PC-9 (cell line): ENCODE results near the gene ANKRD34B. TPM values are rescaled to one million over a fixed set of nuclear protein-coding genes. Genes with fewer than 3 reads are reported as not detected.

Experiments
- BruUV-seq: library from RNA; stranded (reverse); fragments of 400-500 nt; replicated peaks from 2 replicates; lab custom pipeline; 2021; lab: Mats Ljungman, UMichigan
- CTCF ChIA-PET: fragments of 300-600 bp; sonication (Branson Sonifier 250); formaldehyde crosslinking; loops from one replicate; lab custom pipeline; 2022; ENCODE audit warnings: antibody characterized with exemption; lab: Charles Lee
- POLR2A ChIA-PET: fragments of 300-600 bp; sonication (Branson Sonifier 250); formaldehyde crosslinking; loops from one replicate; lab custom pipeline; 2022; ENCODE audit warnings: antibody characterized with exemption; ENCODE audit not compliant: unreplicated experiment; lab: Charles Lee
- DNase-seq, 2 experiments: peaks; one replicate each; pipeline versions ENCODE4 v3.0.0 to v3.0.0-alpha.2; 2015 to 2022; ENCODE audit warnings: mixed read lengths in 1 of 2
- H2AFZ ChIP-seq: fragments of 200-600 bp; sonication (generic); 2 replicates; pipeline ENCODE4 v1.8.1; 2017; ENCODE audit warnings: antibody characterized with exemption
- H3F3A ChIP-seq: fragments of 200-600 bp; sonication (generic); 2 replicates; pipeline ENCODE4 v1.8.1; 2017; ENCODE audit warnings: antibody characterized with exemption, mild to moderate bottlenecking, low read depth; ENCODE audit not compliant: insufficient read depth
- H3K27ac ChIP-seq: fragments of 200-600 bp; sonication (generic); 2 replicates; pipeline ENCODE4 v1.6.1; 2016; ENCODE audit warnings: mixed run types
- H3K27me3 ChIP-seq: fragments of 200-600 bp; sonication (generic); 2 replicates; pipeline ENCODE4 v1.6.1; 2016; ENCODE audit warnings: low read depth, mixed run types; ENCODE audit not compliant: insufficient read depth
- H3K36me3 ChIP-seq: fragments of 200-600 bp; sonication (generic); 2 replicates; pipeline ENCODE4 v1.6.1; 2016; ENCODE audit warnings: low read depth, mixed run types
- H3K4me1 ChIP-seq: fragments of 200-600 bp; sonication (generic); replicated peaks from 2 replicates; pipeline ENCODE4 v1.6.1; 2016; ENCODE audit warnings: mixed run types; ENCODE audit not compliant: insufficient read depth
- H3K4me2 ChIP-seq: fragments of 200-600 bp; sonication (generic); 2 replicates; pipeline ENCODE4 v1.6.1; 2017; ENCODE audit warnings: mixed run types
- H3K4me3 ChIP-seq: fragments of 200-600 bp; sonication (generic); 2 replicates; pipeline ENCODE4 v1.6.1; 2016; ENCODE audit warnings: mixed run types
- H3K79me2 ChIP-seq: fragments of 200-600 bp; sonication (generic); 2 replicates; pipeline ENCODE4 v1.6.1; 2017; ENCODE audit warnings: low read depth, mixed run types
- H3K9me2 ChIP-seq: fragments of 200-600 bp; sonication (generic); 2 replicates; pipeline ENCODE4 v1.8.1; 2017; ENCODE audit warnings: mild to moderate bottlenecking; ENCODE audit not compliant: insufficient read depth
- H3K9me3 ChIP-seq: fragments of 200-600 bp; sonication (generic); 2 replicates; pipeline ENCODE4 v1.8.1; 2016; ENCODE audit warnings: low read depth; ENCODE audit not compliant: insufficient read depth
- H4K20me1 ChIP-seq: fragments of 200-600 bp; sonication (generic); 2 replicates; pipeline ENCODE4 v1.8.1; 2017; ENCODE audit not compliant: insufficient read depth
- EZH2 ChIP-seq: fragments of 200-600 bp; sonication (generic); IDR thresholded peaks from 2 replicates; pipeline ENCODE4 v1.8.0; 2017; ENCODE audit warnings: antibody characterized with exemption, low read depth
- intact Hi-C: fragments of 100-400 bp; cut with micrococcal nuclease; formaldehyde crosslinking; loops from one replicate; pipeline ENCODE4 v1.10.0; 2022; ENCODE audit not compliant: unreplicated experiment
- total RNA-seq: library from RNA; stranded (reverse); gene quantifications from 2 replicates; pipeline ENCODE4 v1.2.3, GENCODE V29; 2021
- TF ChIP-seq, protein P1 (sequence below): fragments of 200-600 bp; sonication (generic); conservative IDR thresholded peaks from 2 replicates; pipeline ENCODE4 v1.6.1; 2017; ENCODE audit warnings: mixed run types, antibody characterized with exemption, mild to moderate bottlenecking, moderate library complexity

ANKRD34B gene
- total RNA-seq, 1 experiment from 2014 or later, result 0.26 TPM

DNA sequence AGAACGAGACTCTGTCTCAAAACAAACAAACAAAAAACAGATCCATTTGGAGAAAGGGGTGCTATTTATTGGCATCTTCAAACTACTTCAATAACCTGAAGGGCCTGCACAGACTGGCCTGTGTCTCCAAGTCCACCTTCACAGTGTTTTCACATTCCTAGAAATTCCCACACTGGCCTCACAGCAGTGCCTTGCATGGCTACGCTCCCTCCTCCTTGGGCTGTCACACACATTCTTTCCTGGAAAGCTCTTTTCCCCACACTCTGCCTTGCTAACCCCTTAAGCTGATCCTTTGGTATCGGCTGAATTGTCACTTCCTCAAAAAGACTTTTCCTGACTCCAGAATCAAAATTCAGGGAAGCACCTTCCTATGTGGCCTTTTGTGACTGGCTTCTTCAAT is 62.4 kb downstream of the ANKRD34B start:
- no peaks in the 10 kb centered on the region for H3K36me3 ChIP-seq
- TF ChIP-seq EZH2, result no peak
- TF ChIP-seq, protein P1, sequence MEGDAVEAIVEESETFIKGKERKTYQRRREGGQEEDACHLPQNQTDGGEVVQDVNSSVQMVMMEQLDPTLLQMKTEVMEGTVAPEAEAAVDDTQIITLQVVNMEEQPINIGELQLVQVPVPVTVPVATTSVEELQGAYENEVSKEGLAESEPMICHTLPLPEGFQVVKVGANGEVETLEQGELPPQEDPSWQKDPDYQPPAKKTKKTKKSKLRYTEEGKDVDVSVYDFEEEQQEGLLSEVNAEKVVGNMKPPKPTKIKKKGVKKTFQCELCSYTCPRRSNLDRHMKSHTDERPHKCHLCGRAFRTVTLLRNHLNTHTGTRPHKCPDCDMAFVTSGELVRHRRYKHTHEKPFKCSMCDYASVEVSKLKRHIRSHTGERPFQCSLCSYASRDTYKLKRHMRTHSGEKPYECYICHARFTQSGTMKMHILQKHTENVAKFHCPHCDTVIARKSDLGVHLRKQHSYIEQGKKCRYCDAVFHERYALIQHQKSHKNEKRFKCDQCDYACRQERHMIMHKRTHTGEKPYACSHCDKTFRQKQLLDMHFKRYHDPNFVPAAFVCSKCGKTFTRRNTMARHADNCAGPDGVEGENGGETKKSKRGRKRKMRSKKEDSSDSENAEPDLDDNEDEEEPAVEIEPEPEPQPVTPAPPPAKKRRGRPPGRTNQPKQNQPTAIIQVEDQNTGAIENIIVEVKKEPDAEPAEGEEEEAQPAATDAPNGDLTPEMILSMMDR, result no peak
- no peaks in the 10 kb centered on the region for H4K20me1 ChIP-seq
- H3F3A ChIP-seq, result 0 out of 2 replicates have a peak, but pooled peaks cover 3% of the 10 kb centered on the region
- no peak for DNase-seq
- intact Hi-C loops, result no loop called here
- no TSS peak for BruUV-seq
- H3K4me3 ChIP-seq, result no peak overlapping the region
- no peaks in the 10 kb centered on the region for H3K27me3 ChIP-seq
- no peak overlapping the region for H3K4me2 ChIP-seq
- ChIA-PET POLR2A (interaction anchor here (0.6 kb wide), 1 partner anchor 901 kb away, joined by 3 read pairs; no protein-coding TSS in a partner anchor), CTCF (no interaction called here)
- H3K9me3 ChIP-seq, result no peaks in the 10 kb centered on the region
- H3K9me2 ChIP-seq, result no peaks in the 10 kb centered on the region; the same call in 1 of the 2 replicates
- H3K79me2 ChIP-seq, result no peaks in the 10 kb centered on the region
- no peak overlapping the region for H2AFZ ChIP-seq
- no peak overlapping the region for H3K27ac ChIP-seq
- peaks cover 12% of the 10 kb centered on the region; the same call in 1 of the 2 replicates for H3K4me1 ChIP-seq

Other genes starting within 250 kb of the ANKRD34B start
- 27.7 and 34.4 TPM in 2 replicates for gene ZFYVE16, start 162.2 kb downstream of the ANKRD34B start, total RNA-seq
- gene FAM151B, start 82.2 kb downstream of the ANKRD34B start, total RNA-seq, result 1.4 and 1.7 TPM in 2 replicates
- 14.4 and 16.9 TPM in 2 replicates for gene MSH3, start 84.4 kb upstream of the ANKRD34B start, total RNA-seq
- gene DHFR, start 84.7 kb upstream of the ANKRD34B start, total RNA-seq, result 28.7 and 45.3 TPM in 2 replicates